ENCODE data around the gene APBB2.
A peak's percentile ranks its signal among the peaks of the same experiment; 100 is the strongest.

APBB2 gene

GRCh38 chr4:41256740-41257256 is 42.5 kb upstream of the APBB2 start, which contains the start of gene UCHL1:
Gene UCHL1, plus strand, starts transcription at chr4:41256928. Its CDS starts 49 bp downstream, at chr4:41256977.
- H3K4me3 ChIP-seq (ENCODE audit: low read depth, low read length), result peak within 1 kb of the TSS; percentile 62
- DNase-seq (ENCODE audit: low read depth), result peak; percentile 93
- TF ChIP-seq CTCF (IDR thresholded peaks at IDR 0.05; ENCODE audit: insufficient read depth, low read depth, low read length, missing control alignments), result no peak

- no peak for DNase-seq (ENCODE audit: low read depth)
- peak overlapping the region; percentile 62 for H3K4me3 ChIP-seq (ENCODE audit: low read depth, low read length)
- no peak for TF ChIP-seq CTCF (IDR thresholded peaks at IDR 0.05; ENCODE audit: insufficient read depth, low read depth, low read length, missing control alignments)
Observed at GRCh38 chr4:41256131-41256739, 41.9 kb upstream of the APBB2 start.

- H3K4me3 ChIP-seq (ENCODE audit: low read depth, low read length), result no peak overlapping the region
- TF ChIP-seq CTCF (IDR thresholded peaks at IDR 0.05; ENCODE audit: insufficient read depth, low read depth, low read length, missing control alignments), result no peak
- no peak for DNase-seq (ENCODE audit: low read depth)
Observed at GRCh38 chr4:41245983-41246382, 31.6 kb upstream of the APBB2 start.

- TF ChIP-seq CTCF (IDR thresholded peaks at IDR 0.05; ENCODE audit: insufficient read depth, low read depth, low read length, missing control alignments), result no peak
- no peak overlapping the region for H3K4me3 ChIP-seq (ENCODE audit: low read depth, low read length)
- DNase-seq (ENCODE audit: low read depth), result no peak
Observed at GRCh38 chr4:41241919-41242318, 27.6 kb upstream of the APBB2 start.

- no peak for TF ChIP-seq CTCF (IDR thresholded peaks at IDR 0.05; ENCODE audit: insufficient read depth, low read depth, low read length, missing control alignments)
- DNase-seq (ENCODE audit: low read depth), result no peak
- no peak overlapping the region for H3K4me3 ChIP-seq (ENCODE audit: low read depth, low read length)
Observed at GRCh38 chr4:41236508-41236907, 22.2 kb upstream of the APBB2 start.

- no peak for TF ChIP-seq CTCF (IDR thresholded peaks at IDR 0.05; ENCODE audit: insufficient read depth, low read depth, low read length, missing control alignments)
Observed at GRCh38 chr4:41236032-41236431, 21.7 kb upstream of the APBB2 start.

GRCh38 chr4:41232856-41233255 is 18.5 kb upstream of the APBB2 start:
- no peak for TF ChIP-seq CTCF (IDR thresholded peaks at IDR 0.05; ENCODE audit: insufficient read depth, low read depth, low read length, missing control alignments)
- no peak overlapping the region for H3K4me3 ChIP-seq (ENCODE audit: low read depth, low read length)
- DNase-seq (ENCODE audit: low read depth), result no peak

More at GRCh38 chr4:41236032-41236431, 21.7 kb upstream of the APBB2 start:
- H3K4me3 ChIP-seq (ENCODE audit: low read depth, low read length), result no peak overlapping the region
- no peak for DNase-seq (ENCODE audit: low read depth)

Measured in GM12865 (cell line).